ENCODE measurements around the gene AGFG1.
"Not testable (repeated sequence)": the region's sequence is repeated elsewhere in the genome, so short reads cannot be mapped to it uniquely, and the experiment has no call there.

AGFG1 gene

GRCh38 chr2:227595797-227596196, 123.8 kb downstream of the AGFG1 start:
- no peaks in the 10 kb centered on the region for H3K4me1 ChIP-seq (ENCODE audit: control insufficient read depth, insufficient read depth, low read length, poor library complexity, severe bottlenecking)
- no peak for DNase-seq
- no peaks in the 10 kb centered on the region for H3K27me3 ChIP-seq (replicated peaks; ENCODE audit: control insufficient read depth, insufficient read depth, low read length, poor library complexity, severe bottlenecking)
- no peaks in the 10 kb centered on the region for H3K36me3 ChIP-seq (ENCODE audit: control insufficient read depth, insufficient read depth, low read length)
- no peaks in the 10 kb centered on the region for H3K9me3 ChIP-seq (ENCODE audit: control insufficient read depth, low read length)
- H3K4me3 ChIP-seq (ENCODE audit: insufficient read depth, low read depth, low read length, poor library complexity, severe bottlenecking): no peak overlapping the region
- no peak overlapping the region for H3K27ac ChIP-seq (ENCODE audit: insufficient read depth, low read length, poor library complexity, severe bottlenecking)

- Histone ChIP-seq H3K36me3 (ENCODE audit: control insufficient read depth, insufficient read depth, low read length) (no peaks in the 10 kb centered on the region), H3K27me3 (replicated peaks; ENCODE audit: control insufficient read depth, insufficient read depth, low read length, poor library complexity, severe bottlenecking) (no peaks in the 10 kb centered on the region), H3K4me1 (ENCODE audit: control insufficient read depth, insufficient read depth, low read length, poor library complexity, severe bottlenecking) (no peaks in the 10 kb centered on the region), H3K9me3 (ENCODE audit: control insufficient read depth, low read length) (no peaks in the 10 kb centered on the region), H3K4me3 (ENCODE audit: insufficient read depth, low read depth, low read length, poor library complexity, severe bottlenecking) (no peak overlapping the region), H3K27ac (ENCODE audit: insufficient read depth, low read length, poor library complexity, severe bottlenecking) (no peak overlapping the region)
- no peak for DNase-seq
Measured at GRCh38 chr2:227597036-227597435, 125.1 kb downstream of the AGFG1 start.

GRCh38 chr2:227597998-227598397, 126.0 kb downstream of the AGFG1 start:
- H3K4me3 ChIP-seq (ENCODE audit: insufficient read depth, low read depth, low read length, poor library complexity, severe bottlenecking): no peak overlapping the region
- H3K36me3 ChIP-seq (ENCODE audit: control insufficient read depth, insufficient read depth, low read length): no peaks in the 10 kb centered on the region
- H3K27ac ChIP-seq (ENCODE audit: insufficient read depth, low read length, poor library complexity, severe bottlenecking): no peak overlapping the region
- DNase-seq: no peak
- H3K27me3 ChIP-seq (replicated peaks; ENCODE audit: control insufficient read depth, insufficient read depth, low read length, poor library complexity, severe bottlenecking): no peaks in the 10 kb centered on the region
- no peaks in the 10 kb centered on the region for H3K9me3 ChIP-seq (ENCODE audit: control insufficient read depth, low read length)
- no peaks in the 10 kb centered on the region for H3K4me1 ChIP-seq (ENCODE audit: control insufficient read depth, insufficient read depth, low read length, poor library complexity, severe bottlenecking)

DNA sequence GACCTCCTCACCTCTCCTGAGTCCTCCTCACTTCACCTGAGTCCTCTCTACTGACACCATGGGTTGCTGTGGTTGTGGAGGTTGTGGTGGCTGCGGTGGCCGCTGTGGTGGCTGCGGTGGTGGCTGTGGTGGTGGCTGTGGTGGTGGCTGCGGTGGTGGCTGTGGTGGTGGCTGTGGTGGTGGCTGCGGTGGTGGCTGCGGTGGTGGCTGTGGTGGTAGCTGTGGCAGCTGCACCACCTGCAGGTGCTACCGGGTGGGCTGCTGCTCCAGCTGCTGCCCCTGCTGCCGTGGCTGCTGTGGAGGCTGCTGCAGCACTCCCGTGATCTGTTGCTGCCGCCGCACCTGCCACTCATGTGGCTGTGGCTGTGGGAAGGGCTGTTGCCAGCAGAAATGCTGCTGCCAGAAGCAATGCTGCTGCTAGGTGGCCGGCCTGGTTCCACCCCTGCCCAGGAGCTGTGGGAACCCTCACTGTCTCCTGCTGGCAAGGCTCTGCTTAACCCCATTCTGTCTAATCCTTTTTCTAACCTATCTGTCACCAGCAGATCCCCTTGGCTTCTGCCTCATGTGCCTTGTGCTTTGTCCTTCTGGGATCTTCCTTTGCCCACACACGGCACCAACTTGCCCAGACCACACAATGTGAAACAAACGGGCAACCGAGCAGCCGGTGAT, 127.0 kb downstream of the AGFG1 start, which contains the start of gene SCYGR2:
Gene SCYGR2, plus strand, starts transcription at position 59 of the 669 bp plus-strand sequence. Its CDS starts 0 bp downstream, at position 59.
- H3K27ac ChIP-seq (ENCODE audit: insufficient read depth, low read length, poor library complexity, severe bottlenecking): not testable (repeated sequence)

GRCh38 chr2:227602358-227602757, 130.4 kb downstream of the AGFG1 start:
- Histone ChIP-seq H3K27me3 (replicated peaks; ENCODE audit: control insufficient read depth, insufficient read depth, low read length, poor library complexity, severe bottlenecking) (no peaks in the 10 kb centered on the region), H3K4me3 (ENCODE audit: insufficient read depth, low read depth, low read length, poor library complexity, severe bottlenecking) (no peak overlapping the region), H3K9me3 (ENCODE audit: control insufficient read depth, low read length) (no peaks in the 10 kb centered on the region), H3K4me1 (ENCODE audit: control insufficient read depth, insufficient read depth, low read length, poor library complexity, severe bottlenecking) (no peaks in the 10 kb centered on the region), H3K36me3 (ENCODE audit: control insufficient read depth, insufficient read depth, low read length) (no peaks in the 10 kb centered on the region), H3K27ac (ENCODE audit: insufficient read depth, low read length, poor library complexity, severe bottlenecking) (no peak overlapping the region)
- no peak for DNase-seq

More for the DNA sequence above, 127.0 kb downstream of the AGFG1 start, which contains the start of gene SCYGR2:
- H3K4me1 ChIP-seq (ENCODE audit: control insufficient read depth, insufficient read depth, low read length, poor library complexity, severe bottlenecking); DNase-seq; H3K9me3 ChIP-seq (ENCODE audit: control insufficient read depth, low read length); H3K36me3 ChIP-seq (ENCODE audit: control insufficient read depth, insufficient read depth, low read length); H3K4me3 ChIP-seq (ENCODE audit: insufficient read depth, low read depth, low read length, poor library complexity, severe bottlenecking); H3K27me3 ChIP-seq (replicated peaks; ENCODE audit: control insufficient read depth, insufficient read depth, low read length, poor library complexity, severe bottlenecking): not testable (repeated sequence)

GRCh38 chr2:227606476-227606875, 134.5 kb downstream of the AGFG1 start:
- Histone ChIP-seq H3K4me3 (ENCODE audit: insufficient read depth, low read depth, low read length, poor library complexity, severe bottlenecking) (no peak overlapping the region), H3K36me3 (ENCODE audit: control insufficient read depth, insufficient read depth, low read length) (no peaks in the 10 kb centered on the region), H3K9me3 (ENCODE audit: control insufficient read depth, low read length) (no peaks in the 10 kb centered on the region), H3K27me3 (replicated peaks; ENCODE audit: control insufficient read depth, insufficient read depth, low read length, poor library complexity, severe bottlenecking) (no peaks in the 10 kb centered on the region), H3K27ac (ENCODE audit: insufficient read depth, low read length, poor library complexity, severe bottlenecking) (no peak overlapping the region), H3K4me1 (ENCODE audit: control insufficient read depth, insufficient read depth, low read length, poor library complexity, severe bottlenecking) (no peaks in the 10 kb centered on the region)
- DNase-seq: no peak

GRCh38 chr2:227607941-227608340, 136.0 kb downstream of the AGFG1 start:
- H3K27ac ChIP-seq (ENCODE audit: insufficient read depth, low read length, poor library complexity, severe bottlenecking): no peak overlapping the region
- no peak overlapping the region for H3K4me3 ChIP-seq (ENCODE audit: insufficient read depth, low read depth, low read length, poor library complexity, severe bottlenecking)
- no peaks in the 10 kb centered on the region for H3K9me3 ChIP-seq (ENCODE audit: control insufficient read depth, low read length)
- DNase-seq: no peak
- no peaks in the 10 kb centered on the region for H3K36me3 ChIP-seq (ENCODE audit: control insufficient read depth, insufficient read depth, low read length)
- H3K27me3 ChIP-seq (replicated peaks; ENCODE audit: control insufficient read depth, insufficient read depth, low read length, poor library complexity, severe bottlenecking): no peaks in the 10 kb centered on the region
- H3K4me1 ChIP-seq (ENCODE audit: control insufficient read depth, insufficient read depth, low read length, poor library complexity, severe bottlenecking): no peaks in the 10 kb centered on the region

DNA sequence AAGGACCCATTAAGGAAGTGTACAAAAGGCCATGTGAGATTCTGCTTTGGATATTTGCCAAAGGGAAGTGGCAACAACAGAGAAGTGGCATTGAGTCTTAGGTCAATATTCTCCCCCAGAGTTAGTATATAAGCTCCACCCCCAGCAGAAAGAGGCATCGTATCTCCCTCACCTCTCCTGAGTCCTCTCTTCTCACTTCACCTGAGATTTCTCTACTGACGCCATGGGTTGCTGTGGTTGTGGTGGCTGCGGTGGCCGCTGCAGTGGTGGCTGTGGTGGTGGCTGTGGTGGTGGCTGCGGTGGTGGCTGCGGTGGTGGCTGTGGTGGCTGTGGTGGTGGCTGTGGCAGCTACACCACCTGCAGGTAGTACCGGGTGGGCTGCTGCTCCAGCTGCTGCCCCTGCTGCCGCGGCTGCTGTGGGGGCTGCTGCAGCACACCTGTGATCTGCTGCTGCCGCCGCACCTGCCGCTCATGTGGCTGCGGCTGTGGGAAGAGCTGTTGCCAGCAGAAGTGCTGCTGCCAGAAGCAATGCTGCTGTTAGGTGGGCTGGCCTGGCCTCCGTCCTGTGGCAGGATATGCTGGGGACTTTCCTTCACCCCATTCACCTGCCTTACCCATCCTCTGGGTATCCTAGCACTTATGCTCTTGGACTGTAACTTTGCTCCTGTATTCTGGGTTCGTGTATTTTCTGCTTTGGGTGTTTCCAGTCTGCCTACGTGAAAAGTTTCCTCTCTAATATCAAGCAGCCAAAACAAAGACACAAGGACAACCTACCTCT, 136.8 kb downstream of the AGFG1 start:
- H3K27me3 ChIP-seq (replicated peaks; ENCODE audit: control insufficient read depth, insufficient read depth, low read length, poor library complexity, severe bottlenecking): no peaks in the 10 kb centered on the region
- no peaks in the 10 kb centered on the region for H3K9me3 ChIP-seq (ENCODE audit: control insufficient read depth, low read length)
- H3K27ac ChIP-seq (ENCODE audit: insufficient read depth, low read length, poor library complexity, severe bottlenecking): no peak overlapping the region
- no peak for DNase-seq
- no peaks in the 10 kb centered on the region for H3K4me1 ChIP-seq (ENCODE audit: control insufficient read depth, insufficient read depth, low read length, poor library complexity, severe bottlenecking)
- H3K4me3 ChIP-seq (ENCODE audit: insufficient read depth, low read depth, low read length, poor library complexity, severe bottlenecking): no peak overlapping the region
- no peaks in the 10 kb centered on the region for H3K36me3 ChIP-seq (ENCODE audit: control insufficient read depth, insufficient read depth, low read length)

DNA sequence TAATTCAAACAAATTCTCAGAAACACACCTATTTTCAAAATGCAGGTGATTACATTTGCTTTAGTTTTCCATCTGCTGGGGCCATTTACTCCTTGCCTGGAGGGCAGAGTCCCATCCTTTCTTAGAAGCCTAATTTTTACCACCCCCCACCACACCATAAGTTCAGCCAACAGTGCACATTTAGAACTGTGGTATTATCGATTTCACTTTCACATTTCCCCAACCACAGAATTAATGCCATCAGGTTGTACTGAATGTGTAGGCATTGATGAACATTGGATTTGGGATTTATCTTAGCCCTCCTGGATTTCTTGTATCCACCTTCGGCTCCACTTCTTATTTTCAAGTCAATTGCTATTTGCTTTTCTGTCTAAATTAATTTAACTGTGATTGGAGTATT, 138.2 kb downstream of the AGFG1 start:
- H3K4me1 ChIP-seq (ENCODE audit: control insufficient read depth, insufficient read depth, low read length, poor library complexity, severe bottlenecking): no peaks in the 10 kb centered on the region
- H3K27ac ChIP-seq (ENCODE audit: insufficient read depth, low read length, poor library complexity, severe bottlenecking): no peak overlapping the region
- H3K4me3 ChIP-seq (ENCODE audit: insufficient read depth, low read depth, low read length, poor library complexity, severe bottlenecking): no peak overlapping the region
- DNase-seq: no peak
- H3K36me3 ChIP-seq (ENCODE audit: control insufficient read depth, insufficient read depth, low read length): no peaks in the 10 kb centered on the region
- H3K9me3 ChIP-seq (ENCODE audit: control insufficient read depth, low read length): no peaks in the 10 kb centered on the region
- no peaks in the 10 kb centered on the region for H3K27me3 ChIP-seq (replicated peaks; ENCODE audit: control insufficient read depth, insufficient read depth, low read length, poor library complexity, severe bottlenecking)

Measured in effector memory CD4-positive, alpha-beta T cell (primary cell).